GM21786 (cell line): ENCODE data around the gene TRPV3.
"Not testable (repeated sequence)": the region's sequence is repeated elsewhere in the genome, so short reads cannot be mapped to it uniquely, and the experiment has no call there.

Source experiments
- ATAC-seq: cut with Tn5 transposase; IDR thresholded peaks from one replicate; pipeline ENCODE4 v1.9.1; 2021; ENCODE audit not compliant: unreplicated experiment

The TRPV3 gene

DNA sequence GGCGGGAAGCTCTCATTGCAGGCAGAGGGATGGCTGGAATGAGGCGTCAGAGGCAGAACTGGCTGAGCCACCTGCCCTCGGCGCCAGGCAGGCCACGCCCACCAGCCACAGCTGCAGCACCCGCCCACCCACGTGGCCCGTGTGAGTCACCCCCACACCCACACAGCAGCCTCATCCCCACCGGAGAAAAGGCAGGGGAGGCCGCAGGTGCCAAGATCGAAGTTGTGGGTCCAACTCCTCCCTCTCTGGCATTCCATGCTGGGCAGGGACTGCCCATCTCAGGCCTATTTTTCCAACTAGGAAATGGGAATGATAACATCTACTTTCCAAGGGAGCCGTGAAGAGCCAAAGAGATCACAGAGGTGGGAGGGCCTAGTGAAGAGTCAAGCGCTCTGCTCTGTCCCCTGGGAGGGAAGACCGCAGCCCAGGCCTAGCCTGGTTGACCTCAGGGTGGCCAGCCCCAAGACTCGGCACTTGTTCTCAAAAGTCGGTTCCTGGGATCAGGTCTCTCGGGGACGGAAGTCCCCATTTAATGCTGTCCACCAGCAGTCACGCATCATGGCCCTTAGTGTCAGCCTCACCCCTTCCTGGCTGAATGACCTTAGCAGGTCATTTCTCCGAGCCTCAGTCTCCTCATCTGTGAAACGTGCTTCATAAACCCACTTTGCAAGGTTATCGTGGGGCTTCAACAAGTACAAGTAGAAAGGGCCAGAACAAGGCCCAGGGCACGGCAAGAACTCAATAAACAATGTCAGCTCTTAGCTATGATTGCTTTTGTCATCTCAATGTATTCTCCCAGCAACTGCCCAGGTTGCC, at the start of gene TRPV3:
Gene TRPV3, minus strand, starts transcription at position 45 of the 816 bp plus-strand sequence. CDS start 2,962 bp downstream, outside the sequence.
- ATAC-seq, result no peak

DNA sequence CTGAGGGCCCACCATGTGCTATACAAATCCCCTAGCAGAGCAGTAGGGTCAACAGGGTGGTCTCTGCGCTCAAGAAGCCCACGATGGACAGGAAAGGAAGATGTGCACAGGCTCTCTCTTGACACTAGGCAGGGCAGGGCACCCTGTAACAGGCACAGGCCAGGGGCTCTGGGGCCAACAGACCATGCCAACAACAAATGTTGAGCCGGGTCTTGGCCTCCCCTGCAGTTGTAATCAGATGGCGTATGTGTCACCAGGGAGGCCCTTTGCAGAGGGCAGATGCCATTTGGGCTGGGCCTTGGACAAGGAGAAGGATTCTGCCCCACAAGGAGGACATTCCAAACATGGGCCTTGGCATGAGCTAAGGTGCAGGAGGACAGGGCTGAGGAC, 46.3 kb upstream of the TRPV3 start:
- ATAC-seq, result no peak

DNA sequence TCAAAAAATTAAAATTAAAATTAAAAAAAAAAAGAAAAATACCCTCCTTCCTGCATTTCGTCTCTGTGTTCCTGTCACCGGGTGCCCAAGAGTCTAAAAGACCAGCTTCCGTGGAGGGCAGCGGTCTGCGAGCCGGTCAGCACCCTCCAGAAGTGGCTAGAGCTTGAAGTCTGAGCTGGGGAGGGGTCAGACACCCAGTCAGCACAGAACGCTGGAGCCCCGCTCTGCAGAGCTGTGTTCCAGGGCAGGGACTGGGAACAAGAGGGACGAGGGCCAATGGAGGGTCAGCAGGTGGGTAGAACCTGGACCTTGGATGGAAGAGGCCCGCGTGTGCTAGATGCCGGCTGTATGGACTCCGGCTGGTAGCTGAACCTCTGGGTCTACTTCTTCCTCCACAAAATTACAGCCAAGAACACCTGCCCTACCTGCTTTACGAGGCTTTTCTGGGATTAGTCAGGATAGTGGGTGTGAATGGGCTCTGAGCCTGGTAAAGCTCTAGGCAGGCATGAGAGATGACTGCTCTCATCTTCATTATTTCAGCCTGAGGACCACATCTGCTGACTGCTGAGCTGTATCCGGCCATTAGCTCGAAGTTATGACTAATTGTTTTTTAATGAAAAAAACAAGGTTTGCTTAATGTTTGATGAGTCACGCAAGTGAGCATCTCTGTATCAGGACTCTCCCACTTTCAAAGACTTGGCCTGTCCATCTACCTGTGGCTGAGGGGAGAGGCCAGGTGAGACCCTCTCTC, 45.7 kb upstream of the TRPV3 start:
- ATAC-seq, result no peak

DNA sequence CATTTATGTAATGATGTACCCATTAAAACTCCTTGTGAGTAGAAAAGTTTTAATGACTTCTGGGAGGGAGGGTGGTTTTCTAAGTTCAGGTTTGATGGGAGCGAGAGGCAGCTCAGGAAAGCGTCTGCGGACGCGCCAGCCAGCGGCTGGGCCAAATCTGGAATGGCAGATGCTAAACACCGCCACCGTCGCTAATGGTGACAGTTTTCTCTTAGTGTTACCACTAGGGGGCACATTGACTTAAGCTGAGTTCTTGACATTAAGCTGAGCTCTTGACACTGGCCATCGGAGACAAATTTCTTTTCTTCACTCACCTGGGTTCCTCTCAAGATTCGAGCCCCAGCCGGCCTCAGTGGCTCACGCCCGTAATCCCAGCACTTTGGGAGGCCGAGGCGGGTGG, 44.9 kb upstream of the TRPV3 start:
- no peak for ATAC-seq

DNA sequence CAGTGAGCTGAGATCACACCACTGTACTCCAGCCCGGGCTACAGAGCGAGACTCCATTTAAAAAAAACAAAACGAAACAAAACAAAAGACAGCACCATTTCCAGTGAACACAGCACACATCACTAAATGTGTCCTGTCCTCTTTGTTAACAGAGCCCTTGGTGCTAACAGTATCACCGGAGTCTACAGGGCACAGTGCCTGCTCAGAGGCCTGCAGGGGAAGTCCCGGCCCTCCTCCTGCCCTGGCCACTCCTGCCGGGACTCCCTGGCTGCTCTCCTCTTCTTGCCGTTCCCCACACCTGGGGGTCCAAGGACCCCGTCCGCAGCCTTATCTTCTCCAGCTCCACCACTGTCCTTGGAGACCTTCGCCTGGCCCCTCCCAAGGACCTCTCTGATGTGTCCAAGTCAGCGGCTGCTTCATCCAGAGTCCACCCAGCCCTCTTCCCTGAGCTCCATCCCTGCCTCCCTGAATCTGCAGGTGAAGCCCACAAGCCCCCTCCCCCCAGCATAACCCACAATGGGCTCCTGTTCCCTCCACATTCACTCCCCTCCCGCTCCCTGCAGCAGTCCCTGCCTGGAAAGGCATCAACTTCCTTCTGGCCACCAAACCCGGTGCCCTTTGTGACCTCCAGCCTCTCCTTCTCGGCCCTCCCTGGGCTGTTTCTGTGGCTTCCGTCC, 43.1 kb upstream of the TRPV3 start:
- ATAC-seq, result no peak

DNA sequence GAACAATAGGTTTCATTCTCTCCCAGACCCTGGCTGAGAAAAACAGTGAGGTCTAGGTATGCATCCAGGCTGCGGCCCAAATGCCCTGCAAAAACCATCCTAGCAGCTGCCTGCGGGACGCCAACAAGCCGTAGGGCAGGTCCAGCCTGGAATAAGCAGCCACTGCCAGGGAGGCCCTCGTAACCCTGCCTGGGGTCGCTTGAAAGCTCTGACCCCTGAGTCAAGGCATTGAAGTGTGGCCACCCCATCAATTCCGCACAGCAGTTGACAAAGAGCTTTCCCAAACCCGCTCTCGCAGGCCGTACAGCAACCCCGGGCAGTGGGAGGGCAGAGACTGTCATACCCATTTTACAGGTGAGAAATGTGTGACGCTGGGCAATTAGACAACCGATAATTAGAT, 40.5 kb upstream of the TRPV3 start:
- no peak for ATAC-seq

DNA sequence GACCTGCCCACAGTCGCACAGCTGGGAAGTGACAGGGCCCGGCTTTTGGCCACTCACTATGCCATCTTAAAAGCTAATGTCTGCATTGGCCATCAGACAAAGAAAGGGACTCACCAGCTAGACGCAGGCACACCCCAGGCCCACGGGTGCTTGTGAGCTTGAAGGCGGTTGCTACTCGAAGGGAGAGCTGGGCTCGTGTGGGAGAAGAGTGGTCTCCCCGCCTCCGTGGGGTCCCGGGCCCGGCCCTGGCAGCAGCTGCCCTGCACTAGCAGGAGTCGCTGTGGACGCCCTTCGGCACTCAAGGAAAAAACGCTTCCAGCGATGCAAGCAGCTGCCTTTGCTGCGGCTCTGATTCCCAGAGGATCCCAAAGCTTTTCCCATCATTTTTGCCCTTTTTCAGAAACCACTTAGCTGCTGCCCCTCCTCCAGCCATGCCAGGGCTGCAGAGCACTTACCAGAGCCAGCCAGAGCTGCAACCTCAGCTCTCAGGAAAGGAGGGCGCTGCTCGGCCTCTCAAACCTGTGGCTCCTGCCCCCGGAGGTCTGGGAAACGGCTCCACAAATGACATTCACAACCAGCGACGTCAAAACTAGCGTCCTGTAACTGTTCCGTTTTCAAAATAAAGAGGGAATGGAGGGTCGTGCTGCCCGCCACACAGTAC, 39.3 kb upstream of the TRPV3 start:
- ATAC-seq, result no peak

DNA sequence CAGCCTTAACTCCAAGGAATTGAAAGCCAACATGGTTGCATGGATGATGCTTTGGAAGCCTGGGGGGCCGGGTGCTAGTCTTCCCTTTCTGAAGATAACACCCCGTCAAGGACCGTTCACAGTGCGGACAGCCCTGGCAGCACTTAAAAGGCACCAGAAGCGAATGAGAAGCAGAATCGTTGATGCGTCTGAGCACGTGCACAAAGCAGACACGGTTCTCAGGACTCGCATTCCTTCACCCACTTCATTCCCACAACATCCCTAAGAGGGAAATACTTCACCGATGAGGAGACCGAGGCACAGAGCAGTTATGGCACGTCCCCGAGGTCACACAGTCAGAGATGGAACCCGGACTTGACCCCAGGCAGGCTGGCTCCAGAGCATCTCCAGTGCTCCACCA, 37.4 kb upstream of the TRPV3 start:
- no peak for ATAC-seq

DNA sequence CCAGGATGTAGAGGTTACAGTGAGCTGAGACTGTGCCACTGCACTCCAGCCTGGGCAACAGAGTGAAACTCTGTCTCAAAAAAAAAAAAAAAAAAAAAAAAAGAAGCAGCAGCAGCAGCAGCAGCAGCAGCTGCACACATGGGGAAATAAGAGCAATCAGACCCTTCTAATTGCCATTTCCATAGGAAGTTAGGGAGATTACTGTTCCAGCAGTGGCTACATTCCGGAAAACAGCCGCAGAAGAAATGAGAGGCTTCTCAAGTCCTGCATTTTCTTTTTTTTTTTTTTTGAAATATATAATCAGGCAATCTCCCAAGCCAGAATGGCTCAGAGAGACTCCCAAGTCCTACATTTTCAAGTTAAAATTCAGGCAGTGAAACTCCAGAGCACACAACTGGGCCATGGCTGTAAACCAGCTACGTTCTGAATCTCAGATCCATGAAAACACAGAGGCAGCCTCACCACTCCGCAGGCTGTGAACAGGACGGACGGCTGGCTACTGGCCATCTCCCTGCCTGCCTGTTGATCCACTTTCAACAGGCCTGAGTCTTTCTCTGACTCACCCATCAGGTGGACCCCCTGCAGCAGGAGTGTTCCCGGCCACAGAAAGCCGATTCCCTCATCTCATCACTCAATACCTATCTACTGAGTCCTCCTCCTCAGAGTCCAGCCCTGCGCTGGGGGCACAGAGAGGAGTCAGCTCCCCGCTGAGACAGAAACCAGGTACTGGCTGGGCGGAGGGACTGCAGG, 36.6 kb upstream of the TRPV3 start:
- no peak for ATAC-seq

DNA sequence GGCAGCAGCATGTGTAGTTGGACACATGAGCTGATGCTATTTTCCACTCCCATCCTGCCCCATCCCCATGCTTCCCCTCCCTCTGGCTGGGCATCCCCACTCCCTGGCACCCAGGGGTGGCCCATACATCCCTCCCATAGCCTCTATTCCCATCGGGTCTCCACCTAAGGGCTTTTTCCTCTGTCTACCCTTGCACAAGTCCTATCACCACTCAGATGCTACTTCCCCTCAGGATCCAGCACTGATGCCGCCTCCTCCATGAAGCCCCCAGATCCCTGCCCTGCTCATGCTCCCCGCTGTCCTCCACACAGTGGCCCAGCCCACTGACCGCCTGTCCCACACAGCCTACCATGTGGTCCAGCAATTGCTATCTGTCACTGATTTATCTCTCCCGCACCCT, 35.8 kb upstream of the TRPV3 start:
- ATAC-seq, result no peak

DNA sequence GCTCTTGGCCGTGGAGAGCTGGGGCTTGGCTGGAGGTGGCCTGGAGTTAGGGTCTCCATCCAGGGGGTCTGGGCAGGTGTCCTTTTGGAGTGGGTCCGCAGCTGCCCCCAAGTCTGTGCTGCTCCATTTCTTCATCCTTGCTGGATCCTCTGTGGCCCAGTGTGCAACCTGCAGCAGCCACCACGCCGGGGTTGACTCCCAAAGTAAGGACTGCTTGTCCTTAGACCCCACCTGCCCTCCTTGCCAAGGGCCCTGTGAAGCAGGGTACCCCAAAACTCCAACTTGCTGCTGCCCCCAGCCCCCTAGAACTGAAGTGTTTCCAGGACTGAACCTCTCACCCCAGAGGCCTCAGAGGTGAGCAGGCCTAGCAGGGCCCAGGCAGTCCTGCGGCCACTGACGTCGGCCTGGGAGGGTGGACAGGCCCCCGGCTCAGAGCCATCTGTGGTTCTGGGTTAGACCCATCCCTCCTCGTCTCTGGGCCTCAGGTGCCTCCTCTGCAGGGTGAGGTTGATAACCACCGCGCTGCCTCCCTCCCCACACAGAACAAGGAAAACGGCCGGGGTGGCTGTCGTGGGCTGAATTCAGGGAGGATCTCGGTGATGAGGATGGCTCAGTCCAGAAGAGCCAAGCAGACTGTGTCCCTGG, 34.7 kb upstream of the TRPV3 start:
- ATAC-seq, result no peak

DNA sequence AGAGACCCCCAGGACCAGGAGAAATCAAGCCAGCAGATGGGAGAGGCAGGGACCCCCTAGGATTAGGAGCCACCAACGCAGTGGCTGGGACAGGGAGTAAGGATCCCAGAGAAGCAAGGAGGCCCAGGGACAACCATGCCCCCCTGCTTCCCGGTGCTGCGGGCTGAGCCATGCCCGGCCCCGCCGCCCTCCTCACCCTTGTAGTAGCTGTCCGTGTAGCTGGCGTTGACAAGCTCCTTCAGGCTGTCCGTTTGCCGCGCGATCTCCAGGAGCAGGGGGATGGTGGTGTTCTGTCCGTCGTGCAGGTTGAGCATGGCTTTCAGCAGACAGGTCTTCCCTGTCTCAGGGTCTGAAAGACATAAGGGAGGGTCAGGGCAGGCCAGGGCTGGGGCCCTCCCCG, 33.2 kb upstream of the TRPV3 start:
- ATAC-seq, result no peak

DNA sequence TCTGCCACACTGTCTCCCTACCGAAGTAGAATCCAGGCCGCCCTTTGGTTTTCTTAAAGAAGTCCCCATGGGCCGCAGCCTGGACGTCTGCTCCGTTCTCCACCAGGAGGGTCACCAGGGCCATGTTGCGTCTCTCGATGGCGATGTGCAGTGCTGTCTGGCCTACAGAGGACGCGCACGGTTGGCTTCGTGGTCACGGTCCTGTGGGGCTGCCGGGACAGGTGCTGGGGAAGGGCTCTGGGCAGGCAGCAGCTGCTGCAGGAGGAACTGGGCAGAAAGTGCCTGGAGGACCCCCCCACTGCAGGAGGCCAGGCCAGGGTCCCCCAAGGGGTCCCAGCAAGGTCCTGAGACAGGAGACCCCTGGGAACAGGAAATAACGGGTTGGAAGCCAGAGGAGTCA, 32.6 kb upstream of the TRPV3 start:
- no peak for ATAC-seq

DNA sequence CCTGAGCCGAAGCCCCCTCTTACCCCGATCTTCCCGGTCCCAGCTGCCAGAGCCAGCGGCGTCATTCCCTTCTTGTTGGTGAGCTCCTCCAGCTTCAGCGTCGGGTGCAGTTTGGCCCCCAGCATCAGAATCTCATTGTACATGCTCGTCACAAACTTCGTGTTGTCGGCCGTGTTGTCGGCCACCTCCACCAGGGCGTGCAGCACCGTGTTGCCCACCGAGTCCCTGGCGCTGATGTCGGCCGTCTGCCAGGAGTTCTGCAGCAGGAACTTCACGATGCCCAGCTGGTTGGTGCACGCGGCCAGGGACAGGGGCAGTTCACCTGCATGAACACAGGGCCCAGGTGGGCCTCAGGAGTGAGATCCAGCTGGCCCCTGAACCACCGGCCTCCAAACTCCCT, 32.2 kb upstream of the TRPV3 start:
- no peak for ATAC-seq

DNA sequence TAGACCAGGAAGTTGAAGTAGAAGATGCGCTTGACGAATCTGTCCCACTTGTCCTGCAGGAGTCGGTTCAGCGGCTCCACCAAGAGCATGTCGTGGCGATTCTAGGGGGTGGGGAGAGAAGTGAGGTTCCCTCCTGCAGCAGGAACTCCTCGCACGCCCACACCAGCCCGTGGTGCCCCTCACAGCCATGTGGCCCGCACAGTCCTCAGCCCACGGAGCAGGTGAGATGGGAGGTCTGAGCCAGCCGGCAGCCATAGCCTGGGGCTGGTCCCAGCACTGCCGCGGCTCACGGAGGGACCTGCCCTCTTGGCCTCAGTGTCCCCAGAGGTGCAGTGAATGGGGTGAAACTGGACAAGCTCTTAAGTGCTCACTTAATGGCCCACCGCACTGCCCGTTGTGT, 28.2 kb upstream of the TRPV3 start:
- ATAC-seq, result no peak

DNA sequence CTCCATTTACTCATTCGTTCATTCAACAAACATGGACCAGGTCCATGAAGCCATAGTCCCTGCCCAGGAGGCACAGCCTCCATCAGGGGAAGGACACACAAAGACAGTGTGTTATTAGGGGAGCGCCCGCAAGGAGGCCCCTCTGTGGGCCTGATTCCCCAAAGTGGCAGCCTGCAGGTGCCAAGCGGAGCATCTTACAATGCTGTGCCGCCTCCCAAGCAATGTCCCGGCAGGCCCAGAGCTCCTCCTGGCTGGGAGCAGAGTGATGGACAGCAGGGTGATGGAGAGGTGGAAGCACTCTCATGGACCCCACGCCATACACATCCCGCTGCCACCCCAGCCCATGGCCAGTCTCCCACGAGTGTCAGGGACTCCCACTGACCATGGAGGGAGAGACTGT, 25.8 kb upstream of the TRPV3 start:
- no peak for ATAC-seq

DNA sequence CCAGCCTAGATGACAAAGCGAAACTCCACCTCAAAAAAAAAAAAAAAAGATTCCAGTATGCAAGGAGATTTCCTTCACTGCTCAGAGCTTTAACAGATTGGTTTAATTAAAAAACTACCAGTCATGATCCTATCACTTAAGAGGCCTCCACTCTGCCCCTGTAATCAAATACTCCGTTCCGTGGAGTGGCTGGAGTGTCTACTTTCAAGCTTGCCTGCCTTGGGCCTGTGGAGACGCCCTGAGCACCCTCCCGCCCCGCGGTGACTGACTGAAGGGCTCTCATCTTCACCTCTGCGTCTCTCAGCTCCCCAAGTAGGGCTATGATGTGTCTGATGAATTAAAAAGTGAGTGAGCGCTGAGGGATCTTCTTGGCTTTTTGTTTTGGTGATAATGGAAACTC, 25.3 kb upstream of the TRPV3 start:
- ATAC-seq, result no peak

DNA sequence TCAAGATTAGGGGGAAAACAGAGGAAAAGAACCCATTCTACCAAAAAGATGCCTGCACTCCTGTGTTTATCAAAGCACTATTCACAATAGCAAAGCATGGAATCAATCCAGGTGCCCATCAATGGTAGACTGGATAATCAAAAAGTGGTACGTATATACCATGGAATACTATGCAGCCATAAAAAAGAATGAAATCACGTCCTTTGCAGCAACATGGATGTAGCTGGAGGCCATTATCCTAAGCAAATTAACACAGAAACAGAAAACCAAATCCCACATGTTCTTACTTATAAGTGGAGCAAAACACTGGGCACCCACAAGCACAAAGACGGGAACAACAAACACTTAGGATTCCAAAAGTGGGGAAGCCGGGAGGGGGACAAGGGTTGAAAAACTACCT, 21.1 kb upstream of the TRPV3 start:
- ATAC-seq, result not testable (repeated sequence)

DNA sequence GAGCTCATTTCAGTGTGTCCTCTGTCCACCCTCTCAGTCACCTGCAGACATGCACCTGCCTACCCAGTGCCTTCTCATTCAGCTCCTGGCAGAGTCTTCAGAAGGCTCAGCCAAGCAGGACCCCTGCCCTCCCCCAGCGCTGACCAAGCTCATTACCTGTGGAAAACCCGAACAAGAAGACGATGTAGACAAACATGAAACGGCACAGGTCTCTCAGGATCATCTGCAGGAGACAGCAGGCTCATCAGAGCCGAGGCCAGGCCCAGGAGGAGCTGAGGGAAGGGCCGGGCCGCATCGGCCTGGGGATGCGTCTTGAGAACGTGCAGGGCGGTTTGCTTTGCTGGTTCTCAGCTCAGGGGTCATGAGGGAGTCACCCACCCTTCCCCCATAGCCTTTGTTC, 19.4 kb upstream of the TRPV3 start:
- ATAC-seq, result no peak

DNA sequence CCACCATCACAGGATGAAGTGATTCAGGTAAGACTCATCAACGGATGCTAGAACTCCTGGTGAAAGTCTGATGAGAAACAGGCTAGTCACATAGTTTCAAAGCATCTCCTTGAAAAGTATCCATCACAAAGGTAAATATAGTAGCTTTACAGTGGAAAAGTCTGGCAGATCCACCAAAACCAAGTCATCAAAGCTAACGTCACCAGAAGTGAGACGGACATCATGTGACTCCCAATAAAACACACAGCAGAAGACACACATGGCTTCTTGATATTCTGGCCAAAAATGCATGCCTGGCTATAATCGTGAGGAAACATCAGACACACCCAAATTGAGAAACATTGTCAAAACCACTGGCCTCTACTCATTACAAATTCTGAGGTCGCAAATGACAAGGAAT, 17.9 kb upstream of the TRPV3 start:
- no peak for ATAC-seq
